ENCODE data around the gene STON1.

- TF ChIP-seq, protein P1, sequence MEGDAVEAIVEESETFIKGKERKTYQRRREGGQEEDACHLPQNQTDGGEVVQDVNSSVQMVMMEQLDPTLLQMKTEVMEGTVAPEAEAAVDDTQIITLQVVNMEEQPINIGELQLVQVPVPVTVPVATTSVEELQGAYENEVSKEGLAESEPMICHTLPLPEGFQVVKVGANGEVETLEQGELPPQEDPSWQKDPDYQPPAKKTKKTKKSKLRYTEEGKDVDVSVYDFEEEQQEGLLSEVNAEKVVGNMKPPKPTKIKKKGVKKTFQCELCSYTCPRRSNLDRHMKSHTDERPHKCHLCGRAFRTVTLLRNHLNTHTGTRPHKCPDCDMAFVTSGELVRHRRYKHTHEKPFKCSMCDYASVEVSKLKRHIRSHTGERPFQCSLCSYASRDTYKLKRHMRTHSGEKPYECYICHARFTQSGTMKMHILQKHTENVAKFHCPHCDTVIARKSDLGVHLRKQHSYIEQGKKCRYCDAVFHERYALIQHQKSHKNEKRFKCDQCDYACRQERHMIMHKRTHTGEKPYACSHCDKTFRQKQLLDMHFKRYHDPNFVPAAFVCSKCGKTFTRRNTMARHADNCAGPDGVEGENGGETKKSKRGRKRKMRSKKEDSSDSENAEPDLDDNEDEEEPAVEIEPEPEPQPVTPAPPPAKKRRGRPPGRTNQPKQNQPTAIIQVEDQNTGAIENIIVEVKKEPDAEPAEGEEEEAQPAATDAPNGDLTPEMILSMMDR (IDR thresholded peaks at IDR 0.05) = no peak
- no peak for TF ChIP-seq POLR2A (IDR thresholded peaks at IDR 0.05)
Measured at GRCh38 chr2:48488545-48488944, 41.4 kb upstream of the STON1 start.
